Measurements from ENCODE around the gene MALRD1. TPM values are rescaled to one million over a fixed set of nuclear protein-coding genes. Genes with fewer than 3 reads are reported as not detected.

Gene MALRD1
- total and polyA plus RNA-seq, 2 experiments from 2014 or later: 17.8 to 52.6 TPM

- WGBS (ENCODE audit: low lambda C conversion rate, missing lambda C conversion rate): 41% methylated on average over 4 of the region's 4 CpGs
- no peak overlapping the region for H3K27ac ChIP-seq
Measured at GRCh38 chr10:19058046-19058445, 9.4 kb downstream of the MALRD1 start.

DNA sequence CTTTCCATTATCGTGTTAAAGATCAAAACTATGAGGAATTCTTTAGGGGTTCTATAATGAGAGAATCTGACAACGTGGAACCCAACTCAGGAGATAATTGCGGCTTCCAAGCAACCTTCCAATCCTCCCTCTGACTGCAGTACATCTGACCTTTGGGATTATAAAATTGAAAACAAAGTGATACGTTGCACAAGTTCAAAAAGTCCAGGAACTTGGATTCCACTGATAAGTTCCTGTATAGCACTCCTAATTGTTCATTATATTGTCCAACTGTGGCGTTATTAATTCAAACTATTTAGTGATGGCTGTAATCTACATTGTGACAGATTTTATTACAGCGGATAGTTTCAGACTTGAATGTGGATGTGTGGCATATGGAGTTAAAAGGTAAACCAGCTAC, 15.4 kb downstream of the MALRD1 start:
- Histone ChIP-seq H3K4me2 (no peak overlapping the region), H3K4me3 (no peak overlapping the region), H3K27ac (no peak overlapping the region), H3K9me2 (replicated peaks; ENCODE audit: insufficient read depth) (no peaks in the 10 kb centered on the region), H3K79me2 (peaks cover 20% of the 10 kb centered on the region), H3K27me3 (no peaks in the 10 kb centered on the region), H3K9me3 (ENCODE audit: low read depth) (no peaks in the 10 kb centered on the region), H4K20me1 (ENCODE audit: insufficient read depth, poor library complexity, severe bottlenecking) (no peaks in the 10 kb centered on the region), H3K4me1 (ENCODE audit: insufficient read depth) (no peaks in the 10 kb centered on the region), H2AFZ (no peak overlapping the region), H3K36me3 (replicated peaks; ENCODE audit: insufficient read depth, low read depth) (no peaks in the 10 kb centered on the region)
- WGBS (ENCODE audit: low lambda C conversion rate, missing lambda C conversion rate): 90% methylated on average over 6 of the region's 6 CpGs
- TF ChIP-seq EZH2phosphoT487 (IDR thresholded peaks at IDR 0.05; ENCODE audit: low read depth, severe bottlenecking, unreplicated experiment) (no peak), EZH2 (IDR thresholded peaks at IDR 0.05; ENCODE audit: borderline replicate concordance) (no peak)
- TF ChIP-seq, protein P1, sequence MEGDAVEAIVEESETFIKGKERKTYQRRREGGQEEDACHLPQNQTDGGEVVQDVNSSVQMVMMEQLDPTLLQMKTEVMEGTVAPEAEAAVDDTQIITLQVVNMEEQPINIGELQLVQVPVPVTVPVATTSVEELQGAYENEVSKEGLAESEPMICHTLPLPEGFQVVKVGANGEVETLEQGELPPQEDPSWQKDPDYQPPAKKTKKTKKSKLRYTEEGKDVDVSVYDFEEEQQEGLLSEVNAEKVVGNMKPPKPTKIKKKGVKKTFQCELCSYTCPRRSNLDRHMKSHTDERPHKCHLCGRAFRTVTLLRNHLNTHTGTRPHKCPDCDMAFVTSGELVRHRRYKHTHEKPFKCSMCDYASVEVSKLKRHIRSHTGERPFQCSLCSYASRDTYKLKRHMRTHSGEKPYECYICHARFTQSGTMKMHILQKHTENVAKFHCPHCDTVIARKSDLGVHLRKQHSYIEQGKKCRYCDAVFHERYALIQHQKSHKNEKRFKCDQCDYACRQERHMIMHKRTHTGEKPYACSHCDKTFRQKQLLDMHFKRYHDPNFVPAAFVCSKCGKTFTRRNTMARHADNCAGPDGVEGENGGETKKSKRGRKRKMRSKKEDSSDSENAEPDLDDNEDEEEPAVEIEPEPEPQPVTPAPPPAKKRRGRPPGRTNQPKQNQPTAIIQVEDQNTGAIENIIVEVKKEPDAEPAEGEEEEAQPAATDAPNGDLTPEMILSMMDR (IDR thresholded peaks at IDR 0.05; ENCODE audit: poor library complexity): no peak
- no peak for DNase-seq (ENCODE audit: low spot score)

More at GRCh38 chr10:19058046-19058445, 9.4 kb downstream of the MALRD1 start:
- Histone ChIP-seq H3K4me2 (no peak overlapping the region), H4K20me1 (ENCODE audit: insufficient read depth, poor library complexity, severe bottlenecking) (no peaks in the 10 kb centered on the region), H3K36me3 (replicated peaks; ENCODE audit: insufficient read depth, low read depth) (no peaks in the 10 kb centered on the region), H3K9me2 (replicated peaks; ENCODE audit: insufficient read depth) (no peaks in the 10 kb centered on the region), H3K79me2 (peaks cover 40% of the 10 kb centered on the region), H2AFZ (no peak overlapping the region), H3K9me3 (ENCODE audit: low read depth) (no peaks in the 10 kb centered on the region), H3K4me1 (ENCODE audit: insufficient read depth) (no peaks in the 10 kb centered on the region), H3K27me3 (no peaks in the 10 kb centered on the region), H3K4me3 (no peak overlapping the region)
- TF ChIP-seq EZH2 (IDR thresholded peaks at IDR 0.05; ENCODE audit: borderline replicate concordance) (no peak), EZH2phosphoT487 (IDR thresholded peaks at IDR 0.05; ENCODE audit: low read depth, severe bottlenecking, unreplicated experiment) (no peak)
- TF ChIP-seq, protein P1 (IDR thresholded peaks at IDR 0.05; ENCODE audit: poor library complexity): no peak
- DNase-seq (ENCODE audit: low spot score): no peak

- H3K79me2 ChIP-seq: peaks cover 2% of the 10 kb centered on the region
- no peaks in the 10 kb centered on the region for H3K9me3 ChIP-seq (ENCODE audit: low read depth)
- H3K4me3 ChIP-seq: no peak overlapping the region
- TF ChIP-seq EZH2 (IDR thresholded peaks at IDR 0.05; ENCODE audit: borderline replicate concordance): no peak
- TF ChIP-seq EZH2phosphoT487 (IDR thresholded peaks at IDR 0.05; ENCODE audit: low read depth, severe bottlenecking, unreplicated experiment): no peak
- TF ChIP-seq, protein P1 (IDR thresholded peaks at IDR 0.05; ENCODE audit: poor library complexity): no peak
- H3K36me3 ChIP-seq (replicated peaks; ENCODE audit: insufficient read depth, low read depth): no peaks in the 10 kb centered on the region
- no peak overlapping the region for H3K4me2 ChIP-seq
- DNase-seq (ENCODE audit: low spot score): no peak
- no peak overlapping the region for H3K27ac ChIP-seq
- no peaks in the 10 kb centered on the region for H3K4me1 ChIP-seq (ENCODE audit: insufficient read depth)
- H2AFZ ChIP-seq: no peak overlapping the region
- no peaks in the 10 kb centered on the region for H3K9me2 ChIP-seq (replicated peaks; ENCODE audit: insufficient read depth)
- H3K27me3 ChIP-seq: no peaks in the 10 kb centered on the region
- no peaks in the 10 kb centered on the region for H4K20me1 ChIP-seq (ENCODE audit: insufficient read depth, poor library complexity, severe bottlenecking)
- WGBS (ENCODE audit: low lambda C conversion rate, missing lambda C conversion rate): 68% methylated on average over 7 of the region's 7 CpGs
Measured at GRCh38 chr10:19071946-19072345, 23.3 kb downstream of the MALRD1 start.

DNA sequence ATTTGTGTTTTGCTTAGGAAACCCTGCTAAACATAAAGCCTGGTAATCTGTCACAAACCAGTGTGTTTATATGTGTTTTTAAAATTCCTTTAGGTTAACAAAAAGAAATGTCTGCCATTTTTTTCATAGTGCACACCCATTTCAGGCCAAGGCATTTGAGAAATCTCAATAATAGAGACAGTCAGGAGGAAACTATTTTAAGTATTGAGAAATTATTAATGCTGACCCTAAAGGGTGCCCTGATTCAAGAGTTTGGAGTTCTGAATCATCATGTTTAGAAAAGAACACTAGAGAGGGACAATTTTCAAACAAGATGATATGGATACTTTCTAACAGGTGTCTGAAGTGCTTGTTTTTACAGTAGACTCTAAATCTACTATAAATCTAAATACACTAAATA, 28.7 kb downstream of the MALRD1 start:
- no peak for DNase-seq (ENCODE audit: low spot score)
- Histone ChIP-seq H3K4me2 (no peak overlapping the region), H3K36me3 (replicated peaks; ENCODE audit: insufficient read depth, low read depth) (no peaks in the 10 kb centered on the region), H3K4me3 (no peak overlapping the region), H3K27ac (no peak overlapping the region), H3K9me3 (ENCODE audit: low read depth) (no peaks in the 10 kb centered on the region), H3K4me1 (ENCODE audit: insufficient read depth) (no peaks in the 10 kb centered on the region), H4K20me1 (ENCODE audit: insufficient read depth, poor library complexity, severe bottlenecking) (no peaks in the 10 kb centered on the region), H2AFZ (no peak overlapping the region), H3K79me2 (no peaks in the 10 kb centered on the region), H3K27me3 (no peaks in the 10 kb centered on the region), H3K9me2 (replicated peaks; ENCODE audit: insufficient read depth) (no peaks in the 10 kb centered on the region)
- TF ChIP-seq EZH2phosphoT487 (IDR thresholded peaks at IDR 0.05; ENCODE audit: low read depth, severe bottlenecking, unreplicated experiment): no peak
